ENCODE results near the gene NLRC5. TPM values are rescaled to one million over a fixed set of nuclear protein-coding genes. Genes with fewer than 3 reads are reported as not detected.
A peak's percentile ranks its signal among the peaks of the same experiment; 100 is the strongest.

NLRC5 gene
- total RNA-seq, 4 donors from 2014 or later, result 11.1 to 39.7 (median 16.3) TPM

DNA sequence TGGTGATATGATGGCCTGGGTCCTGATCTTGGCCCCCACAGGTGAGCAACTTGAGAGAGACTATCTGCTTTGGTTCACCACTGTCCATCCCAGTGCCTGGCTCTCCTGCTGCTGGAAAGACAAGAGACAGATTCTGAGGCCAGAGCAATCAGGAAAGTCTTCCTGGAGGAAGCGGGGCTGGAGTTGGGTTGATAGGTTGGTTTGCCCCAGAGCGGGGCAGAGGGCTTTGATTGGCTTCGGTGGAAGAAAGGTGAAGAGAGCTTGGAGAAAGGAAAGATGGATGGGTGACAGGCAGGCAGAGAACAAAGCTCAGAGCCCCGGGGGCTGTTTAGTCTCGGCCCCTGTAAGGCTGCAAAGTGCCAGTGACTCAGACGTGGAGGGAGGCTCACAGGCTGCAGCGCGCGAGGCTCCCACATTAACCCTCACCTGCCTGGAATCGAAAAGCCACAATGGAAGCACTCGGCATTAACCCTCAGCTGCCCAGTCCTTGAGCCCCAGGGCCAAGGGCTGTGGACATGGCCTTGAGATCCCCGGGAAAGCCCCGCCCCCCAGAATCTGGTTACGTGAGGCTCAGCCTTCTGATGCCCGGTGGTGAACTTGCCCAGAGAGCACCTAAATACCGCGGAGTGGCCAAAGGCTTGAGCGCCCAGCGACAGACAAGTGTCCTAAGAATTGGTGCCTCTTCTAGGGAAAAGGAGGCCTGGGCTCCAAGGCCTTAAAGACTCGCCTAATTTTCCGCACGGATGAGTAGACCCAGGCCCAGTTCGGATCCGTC, 102.0 kb downstream of the NLRC5 start:
- no peak for TF ChIP-seq POLR2A (IDR thresholded peaks at IDR 0.05)
- TF ChIP-seq, protein P1, sequence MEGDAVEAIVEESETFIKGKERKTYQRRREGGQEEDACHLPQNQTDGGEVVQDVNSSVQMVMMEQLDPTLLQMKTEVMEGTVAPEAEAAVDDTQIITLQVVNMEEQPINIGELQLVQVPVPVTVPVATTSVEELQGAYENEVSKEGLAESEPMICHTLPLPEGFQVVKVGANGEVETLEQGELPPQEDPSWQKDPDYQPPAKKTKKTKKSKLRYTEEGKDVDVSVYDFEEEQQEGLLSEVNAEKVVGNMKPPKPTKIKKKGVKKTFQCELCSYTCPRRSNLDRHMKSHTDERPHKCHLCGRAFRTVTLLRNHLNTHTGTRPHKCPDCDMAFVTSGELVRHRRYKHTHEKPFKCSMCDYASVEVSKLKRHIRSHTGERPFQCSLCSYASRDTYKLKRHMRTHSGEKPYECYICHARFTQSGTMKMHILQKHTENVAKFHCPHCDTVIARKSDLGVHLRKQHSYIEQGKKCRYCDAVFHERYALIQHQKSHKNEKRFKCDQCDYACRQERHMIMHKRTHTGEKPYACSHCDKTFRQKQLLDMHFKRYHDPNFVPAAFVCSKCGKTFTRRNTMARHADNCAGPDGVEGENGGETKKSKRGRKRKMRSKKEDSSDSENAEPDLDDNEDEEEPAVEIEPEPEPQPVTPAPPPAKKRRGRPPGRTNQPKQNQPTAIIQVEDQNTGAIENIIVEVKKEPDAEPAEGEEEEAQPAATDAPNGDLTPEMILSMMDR (IDR thresholded peaks at IDR 0.05), result no peak
- no peak for TF ChIP-seq POLR2AphosphoS5 (IDR thresholded peaks at IDR 0.05)
- no peak for TF ChIP-seq EP300 (IDR thresholded peaks at IDR 0.05)

DNA sequence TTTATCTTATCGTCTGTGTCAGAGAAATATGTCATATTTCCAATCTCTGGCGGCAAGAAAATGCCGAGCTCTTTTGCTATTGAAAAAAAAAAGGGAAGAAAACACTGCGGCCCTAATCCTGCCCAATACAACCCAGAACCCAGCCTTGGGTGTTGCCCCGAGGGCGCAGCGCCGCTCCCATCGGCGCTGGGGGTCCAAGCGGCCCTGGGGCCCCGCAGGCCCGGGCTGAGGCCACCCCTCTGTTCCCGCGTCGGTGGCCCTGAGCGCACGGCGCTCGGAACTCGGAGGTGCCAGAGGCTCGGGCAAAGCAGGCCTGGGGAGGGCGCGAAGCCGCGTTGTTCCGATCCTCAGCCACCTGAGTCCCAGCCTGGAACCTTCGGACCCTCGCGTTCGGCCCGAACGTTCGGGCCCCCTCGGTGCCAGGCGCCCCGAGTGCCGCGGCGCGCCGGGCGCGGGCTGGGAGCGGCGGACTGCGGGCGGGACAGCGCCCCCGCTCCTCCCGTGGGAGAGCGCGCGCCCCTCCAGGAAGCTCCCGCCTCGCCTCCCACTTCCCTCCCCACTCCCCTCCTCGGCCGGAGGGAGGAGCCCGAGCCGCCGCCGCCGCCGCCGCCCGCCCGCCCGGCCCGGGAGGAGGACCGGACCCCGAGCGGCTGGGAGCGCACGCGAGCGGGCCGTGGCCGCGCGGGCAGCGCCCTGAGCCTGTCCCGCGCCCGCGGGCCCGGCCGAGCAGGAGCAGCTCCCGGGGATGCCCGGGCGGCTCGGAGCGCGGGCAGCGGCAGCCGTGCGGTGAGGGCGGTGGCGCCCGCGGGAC, 102.8 kb downstream of the NLRC5 start, which contains the start of gene CPNE2:
Gene CPNE2, plus strand, starts transcription at position 609 of the 811 bp plus-strand sequence. CDS start 18,160 bp downstream, outside the sequence.
- peak; percentile 91 for ATAC-seq
- 0% methylated on average over 3 of the region's 100 CpGs; no CpG with 5 or more reads in 1 of the 2 donors for WGBS, 2 donors (ENCODE audit: low coverage in 1 of 2)
- Histone ChIP-seq H3K27ac (peak within 1 kb of the TSS in 3 of 4 donors; percentile 86 to 90 (median 87)), H3K4me3 (peak within 1 kb of the TSS; percentile 61 to 93), H3K9me3 (no peaks in the 10 kb centered on the region), H3K4me1 (peaks cover 0 to 42% (median 13%) of the 10 kb centered on the region in 3 donors), H3K27me3 (no peaks in the 10 kb centered on the region), H3K36me3 (no peaks in the 10 kb centered on the region)
- TF ChIP-seq EP300 (IDR thresholded peaks at IDR 0.05) (no peak), POLR2A (IDR thresholded peaks at IDR 0.05) (peak; percentile 60 to 70), POLR2AphosphoS5 (IDR thresholded peaks at IDR 0.05) (no peak)

More for the DNA sequence above, 102.0 kb downstream of the NLRC5 start:
- Histone ChIP-seq H3K27me3 (no peaks in the 10 kb centered on the region), H3K27ac (peak overlapping the region in 3 of 4 donors; percentile 86 to 90 (median 87)), H3K4me3 (peak overlapping the region; percentile 61 to 93), H3K4me1 (peaks cover 0 to 42% (median 13%) of the 10 kb centered on the region in 3 donors), H3K36me3 (no peaks in the 10 kb centered on the region), H3K9me3 (no peaks in the 10 kb centered on the region)
- ATAC-seq, result peak; percentile 9
- WGBS, 2 donors (ENCODE audit: low coverage in 1 of 2), result 0 to 25% methylated on average over 1 to 7 of the region's 24 CpGs

DNA sequence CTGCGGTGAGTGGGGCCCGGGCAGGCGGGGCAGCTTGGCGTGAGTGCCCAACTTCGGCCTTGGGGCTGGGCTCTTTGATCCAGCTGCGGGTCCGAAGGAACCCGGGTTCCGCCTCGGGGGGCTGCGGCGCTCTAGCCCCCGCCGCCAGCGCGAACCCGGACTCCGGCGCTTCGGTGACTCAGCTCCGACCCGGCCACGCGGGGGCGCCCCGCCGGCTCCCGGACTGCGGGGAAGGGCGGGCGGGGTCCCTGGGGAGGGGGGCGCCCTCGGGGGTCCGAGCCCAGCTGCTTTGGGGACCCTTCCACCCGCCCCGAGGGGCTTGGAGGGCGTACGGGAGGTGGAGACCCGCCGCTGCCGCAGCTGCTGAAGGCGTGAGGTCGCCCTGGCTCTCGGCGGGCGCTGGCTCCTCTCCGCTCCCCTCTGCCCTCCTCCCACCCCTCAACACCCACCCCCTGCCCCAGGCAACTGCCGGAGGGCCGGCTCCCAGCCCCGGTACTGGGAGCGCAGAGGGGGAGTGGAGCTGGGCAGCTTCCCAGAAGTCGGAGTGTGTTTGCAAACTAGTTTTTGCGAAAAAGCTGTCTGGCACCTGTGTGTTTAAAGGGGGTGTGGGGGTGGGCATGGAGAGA, 103.5 kb downstream of the NLRC5 start:
- Histone ChIP-seq H3K4me3 (peak overlapping the region; percentile 61 to 93), H3K4me1 (peaks cover 0 to 45% (median 13%) of the 10 kb centered on the region in 3 donors), H3K27ac (peak overlapping the region in 3 of 4 donors; percentile 86 to 90 (median 87)), H3K27me3 (no peaks in the 10 kb centered on the region), H3K36me3 (no peaks in the 10 kb centered on the region), H3K9me3 (no peaks in the 10 kb centered on the region)
- TF ChIP-seq POLR2A (IDR thresholded peaks at IDR 0.05), result no peak
- TF ChIP-seq, protein P1 (IDR thresholded peaks at IDR 0.05), result peak in 3 of 4 experiments; percentile 46 to 80 (median 48)
- WGBS, 2 donors (ENCODE audit: low coverage in 1 of 2), result no CpG with 5 or more reads among the region's 53 CpGs
- ATAC-seq, result peak; percentile 61

DNA sequence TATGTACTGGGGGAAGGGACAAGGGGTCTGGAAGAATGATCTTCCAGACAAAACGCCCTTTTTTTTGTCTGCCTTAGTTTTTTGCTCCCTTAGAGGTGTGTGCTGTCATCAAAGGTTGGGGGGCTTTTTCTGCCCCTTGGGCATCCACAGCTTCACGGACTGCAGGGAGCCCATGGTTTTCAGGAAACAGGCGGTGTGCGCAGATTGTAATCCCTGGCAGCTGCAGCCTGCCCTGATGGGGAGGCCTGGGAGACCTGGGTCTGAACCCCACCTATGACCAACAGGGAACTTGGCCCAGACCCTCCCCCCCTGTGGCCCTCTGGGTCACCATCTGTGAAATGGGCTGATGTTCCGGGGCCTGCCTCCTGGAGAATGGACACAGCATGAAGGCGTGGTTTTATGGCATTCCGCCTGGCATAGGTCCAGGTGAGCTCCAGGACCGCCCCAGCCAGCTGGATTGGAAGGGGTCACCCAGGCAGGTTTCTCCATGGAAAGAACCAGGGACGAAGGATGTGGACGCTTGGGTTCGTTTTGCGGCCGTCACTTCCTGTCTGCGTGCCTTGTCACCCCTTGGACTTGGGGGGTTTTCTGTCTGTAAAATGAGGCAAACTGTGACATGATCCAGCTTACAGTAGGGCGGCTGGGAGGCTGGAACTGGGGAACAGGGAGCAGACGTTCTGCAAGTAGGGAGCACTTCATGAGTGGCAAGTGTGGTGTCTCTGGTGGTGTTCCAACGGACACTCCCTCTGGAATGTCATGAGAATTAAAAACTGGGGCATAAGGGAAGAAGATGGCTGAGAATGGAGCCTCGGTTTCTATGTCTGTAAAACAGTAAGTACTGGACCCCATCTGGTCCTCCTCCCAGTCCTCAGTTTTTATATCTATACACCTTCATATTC, 104.6 kb downstream of the NLRC5 start:
- no peak for ATAC-seq
- H3K27ac ChIP-seq, result peak overlapping the region in 1 of 4 donors; percentile 90

More for the DNA sequence above, 104.6 kb downstream of the NLRC5 start:
- WGBS, 2 donors (ENCODE audit: low coverage in 1 of 2), result 44 to 93% methylated on average over 3 to 10 of the region's 18 CpGs
- Histone ChIP-seq H3K27me3 (no peaks in the 10 kb centered on the region), H3K4me1 (peaks cover 0 to 49% (median 13%) of the 10 kb centered on the region in 3 donors), H3K4me3 (peak overlapping the region in 1 of 2 donors; percentile 93), H3K9me3 (no peaks in the 10 kb centered on the region), H3K36me3 (no peaks in the 10 kb centered on the region)
- TF ChIP-seq, protein P1 (IDR thresholded peaks at IDR 0.05), result no peak
- TF ChIP-seq POLR2A (IDR thresholded peaks at IDR 0.05), result no peak
